Smooth muscle cell of the brain vasculature (primary cell): ENCODE results near the gene PNMA3.
"Not testable (repeated sequence)": the region's sequence is repeated elsewhere in the genome, so short reads cannot be mapped to it uniquely, and the experiment has no call there.

Source experiments
- DNase-seq: peaks from one replicate; pipeline ENCODE4 v3.0.0-alpha.2; 2012; ENCODE audit warnings: low read depth, low spot score

PNMA3 gene, protein sequence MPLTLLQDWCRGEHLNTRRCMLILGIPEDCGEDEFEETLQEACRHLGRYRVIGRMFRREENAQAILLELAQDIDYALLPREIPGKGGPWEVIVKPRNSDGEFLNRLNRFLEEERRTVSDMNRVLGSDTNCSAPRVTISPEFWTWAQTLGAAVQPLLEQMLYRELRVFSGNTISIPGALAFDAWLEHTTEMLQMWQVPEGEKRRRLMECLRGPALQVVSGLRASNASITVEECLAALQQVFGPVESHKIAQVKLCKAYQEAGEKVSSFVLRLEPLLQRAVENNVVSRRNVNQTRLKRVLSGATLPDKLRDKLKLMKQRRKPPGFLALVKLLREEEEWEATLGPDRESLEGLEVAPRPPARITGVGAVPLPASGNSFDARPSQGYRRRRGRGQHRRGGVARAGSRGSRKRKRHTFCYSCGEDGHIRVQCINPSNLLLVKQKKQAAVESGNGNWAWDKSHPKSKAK

DNA sequence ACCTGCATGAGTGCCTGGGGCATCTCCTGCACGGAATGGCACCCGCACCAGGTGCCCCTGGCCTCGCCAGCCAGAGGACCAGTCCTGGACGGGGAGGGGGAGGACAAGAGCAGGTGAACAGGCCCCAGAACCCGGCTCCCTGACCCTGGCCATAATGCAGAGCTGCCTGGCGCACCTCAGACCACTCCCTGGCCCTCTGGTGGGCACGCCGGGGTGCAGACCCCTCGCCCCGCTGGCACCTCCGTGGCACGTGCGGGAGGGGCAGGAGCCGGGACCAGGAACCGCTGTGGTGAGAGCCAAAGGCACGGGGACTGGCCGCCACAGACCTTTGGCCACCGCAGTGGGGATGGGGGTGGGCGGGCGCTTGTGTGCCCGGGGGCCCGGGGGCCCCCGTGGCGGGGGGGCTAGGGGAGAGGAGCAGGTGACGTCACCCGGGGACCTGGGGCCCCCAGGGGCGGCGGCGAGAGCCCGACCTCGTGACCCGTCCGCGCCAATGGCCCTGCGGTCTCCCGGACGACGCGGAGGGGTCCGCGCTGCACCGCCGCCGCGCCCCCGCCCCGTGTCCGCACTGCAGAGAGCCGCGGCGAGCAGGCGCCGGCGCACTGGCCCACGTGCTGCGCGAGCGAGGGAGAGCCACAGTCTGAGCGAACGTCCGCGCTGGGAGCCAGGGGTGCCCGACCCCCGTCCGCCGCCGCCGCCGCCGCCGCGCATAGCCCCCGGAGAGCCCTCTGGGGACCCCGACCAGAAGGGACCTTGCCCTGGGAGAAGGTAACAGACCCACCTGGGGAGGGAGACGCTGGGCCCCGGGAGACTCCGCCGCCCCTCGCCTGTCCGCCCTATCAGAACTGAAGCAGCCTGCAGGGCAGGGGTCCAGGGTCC is at the start of gene PNMA3:
PNMA3 (plus strand) TSS at position 600 of the 879 bp plus-strand sequence. CDS start 586 bp downstream, outside the sequence.
- no peak for DNase-seq

DNA sequence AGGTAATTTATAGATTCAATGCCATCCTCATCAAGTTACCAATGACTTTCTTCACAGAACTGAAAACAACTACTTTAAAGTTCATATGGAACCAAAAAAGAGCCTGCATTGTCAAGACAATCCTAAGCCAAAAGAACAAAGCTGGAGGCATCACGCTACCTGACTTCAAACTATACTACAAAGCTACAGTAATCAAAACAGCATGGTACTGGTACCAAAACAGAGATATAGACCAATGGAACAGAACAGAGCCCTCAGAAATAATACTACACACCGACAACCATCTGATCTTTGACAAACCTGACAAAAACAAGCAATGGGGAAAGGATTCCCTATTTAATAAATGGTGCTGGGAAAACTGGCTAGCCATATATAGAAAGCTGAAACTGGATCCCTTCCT is 39.1 kb upstream of the PNMA3 start:
- DNase-seq = not testable (repeated sequence)

DNA sequence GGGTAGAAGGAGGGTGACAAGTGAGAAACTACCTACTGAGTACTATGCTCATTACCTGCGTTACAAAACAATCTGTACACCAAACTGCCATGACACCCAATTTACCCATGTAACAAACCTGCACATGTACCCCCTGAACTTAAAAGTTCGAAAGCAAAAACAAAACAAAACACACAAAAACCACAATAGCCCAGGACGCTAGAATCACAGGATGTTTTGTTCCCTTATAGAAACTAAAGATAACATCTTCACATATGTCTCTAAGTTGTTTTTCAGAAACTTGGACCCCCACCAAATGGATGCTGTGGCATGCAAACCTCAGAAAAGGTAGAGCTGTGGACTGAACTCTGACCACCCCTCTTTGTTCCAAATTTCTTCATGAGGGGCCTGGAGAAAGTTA is 37.1 kb upstream of the PNMA3 start:
- DNase-seq = no peak

DNA sequence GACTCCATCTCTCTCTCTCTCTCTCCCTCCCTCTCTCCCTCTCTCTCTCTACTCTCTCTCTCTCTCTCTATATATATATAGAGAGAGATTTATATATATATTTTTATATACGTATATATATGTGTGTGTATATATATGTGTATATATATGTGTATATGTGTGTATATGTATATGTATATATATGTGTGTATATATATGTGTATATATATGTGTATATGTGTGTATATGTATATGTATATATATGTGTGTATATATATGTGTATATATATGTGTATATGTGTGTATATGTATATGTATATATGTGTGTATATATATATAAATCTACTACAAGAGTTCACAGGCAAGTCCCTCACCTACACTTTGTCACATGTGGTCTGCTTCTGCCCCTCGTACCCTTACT is 29.8 kb upstream of the PNMA3 start:
- not testable (repeated sequence) for DNase-seq

DNA sequence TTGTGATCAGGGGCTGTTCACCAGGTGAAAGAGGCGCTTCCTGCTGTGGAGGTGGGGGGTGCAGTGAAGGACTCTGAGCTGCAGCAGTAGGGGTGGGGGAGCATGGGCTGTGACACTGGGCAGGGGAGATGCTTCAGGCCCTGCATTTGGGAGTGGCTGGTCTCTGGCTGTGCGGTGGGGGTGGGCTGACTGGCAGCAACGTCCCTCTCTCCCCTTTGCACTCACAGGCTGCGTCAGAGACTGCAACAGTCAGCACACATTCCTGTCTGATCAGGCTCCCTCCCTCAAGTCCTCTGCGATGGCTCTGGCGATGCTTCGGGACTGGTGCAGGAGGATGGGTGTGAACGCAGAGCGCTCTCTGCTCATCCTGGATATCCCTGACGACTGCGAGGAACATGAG is 27.8 kb upstream of the PNMA3 start:
- DNase-seq = not testable (repeated sequence)

DNA sequence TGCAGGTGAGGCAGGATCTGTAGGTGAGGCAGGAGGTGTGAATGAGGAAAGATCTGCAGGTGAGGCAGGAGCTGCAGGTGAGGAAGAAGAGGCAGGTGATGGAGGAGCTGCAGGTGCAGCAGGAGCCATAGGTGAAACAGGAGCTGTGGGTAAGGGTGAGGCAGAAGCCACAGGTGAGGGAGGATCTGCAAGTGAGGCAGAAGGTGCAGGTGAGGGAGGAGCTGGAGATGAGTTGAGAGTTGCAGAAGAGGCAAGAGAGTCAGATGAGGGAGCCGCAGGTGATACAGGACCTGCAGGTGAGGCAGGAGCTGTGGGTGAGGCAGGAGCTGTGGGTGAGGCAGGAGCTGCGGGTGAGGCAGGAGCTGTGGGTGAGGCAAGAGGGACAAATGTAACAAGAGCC is 27.1 kb upstream of the PNMA3 start:
- no peak for DNase-seq

DNA sequence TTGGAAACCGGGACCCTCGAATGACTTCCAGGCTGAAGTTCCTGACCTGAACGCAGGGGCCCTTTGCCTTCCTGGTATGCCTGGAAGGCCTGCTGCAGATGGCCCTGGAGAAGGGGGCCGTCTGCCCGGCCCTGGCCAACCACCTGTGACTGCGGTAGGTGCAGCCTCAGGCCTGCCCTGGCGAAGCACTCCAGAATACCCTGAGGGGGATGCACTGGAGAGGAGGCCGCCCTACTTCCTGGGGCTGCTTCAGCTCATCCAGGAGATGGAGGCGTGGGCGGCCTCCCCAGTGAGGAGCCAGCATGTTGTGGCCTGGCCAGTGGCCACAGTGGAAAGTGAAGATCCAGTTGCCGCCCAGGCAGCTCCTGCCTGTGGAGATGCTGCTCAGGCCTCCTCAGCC is 26.4 kb upstream of the PNMA3 start:
- no peak for DNase-seq

DNA sequence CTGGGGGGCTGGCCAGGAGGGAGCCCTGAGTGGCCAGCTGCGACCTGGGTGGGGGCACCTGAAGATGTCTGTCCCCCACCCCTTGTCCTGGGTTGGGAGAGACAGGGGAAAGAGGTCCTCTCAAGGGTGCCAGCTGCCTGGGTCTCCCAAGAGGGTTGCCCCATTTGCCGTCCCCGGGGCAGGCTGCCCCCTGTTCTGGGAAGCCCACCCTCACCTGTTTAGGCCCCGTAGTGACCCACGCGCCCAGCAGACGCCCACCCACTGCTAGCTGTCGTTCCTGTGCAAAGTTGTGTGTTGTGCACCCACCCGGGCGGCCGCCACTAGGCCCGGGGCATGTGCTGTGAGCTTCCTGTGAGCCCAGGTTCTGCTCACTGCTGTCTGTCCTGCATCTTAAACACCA is 25.5 kb upstream of the PNMA3 start:
- DNase-seq = no peak

DNA sequence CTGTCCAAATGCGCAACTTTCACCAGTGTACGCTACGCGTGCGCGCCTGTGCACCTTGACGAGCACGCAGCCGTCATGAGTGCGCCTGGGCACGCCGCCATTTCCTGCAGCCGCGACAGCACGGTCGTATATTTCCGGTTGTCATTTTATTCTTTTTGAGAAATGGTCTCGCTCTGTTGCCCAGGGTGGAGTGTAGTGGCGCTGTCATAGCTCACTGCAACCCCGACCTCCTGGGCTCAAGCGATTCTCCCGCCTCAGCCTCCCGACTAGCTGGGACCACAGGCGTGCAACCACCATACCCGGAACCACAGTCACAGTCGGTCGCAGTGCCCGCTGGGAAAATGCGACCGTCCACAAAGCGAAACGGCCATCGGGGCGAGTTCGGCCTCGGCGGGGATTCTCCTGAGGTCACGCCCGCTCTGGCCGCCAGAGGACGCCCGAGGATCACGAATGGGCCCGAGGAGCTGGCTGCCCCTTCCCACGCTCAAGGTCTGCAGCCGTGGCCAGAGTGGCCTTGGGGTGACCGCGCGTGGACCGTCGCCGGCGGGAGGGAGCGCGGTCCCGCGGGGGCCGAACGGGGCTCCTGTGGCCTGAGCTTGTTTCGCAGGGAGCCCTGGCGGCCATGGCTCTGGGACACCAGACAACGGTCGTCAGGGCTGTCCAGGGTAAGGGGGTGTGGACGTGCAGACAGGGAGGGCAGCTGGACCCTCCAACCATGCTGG is 23.7 kb upstream of the PNMA3 start:
- no peak for DNase-seq

DNA sequence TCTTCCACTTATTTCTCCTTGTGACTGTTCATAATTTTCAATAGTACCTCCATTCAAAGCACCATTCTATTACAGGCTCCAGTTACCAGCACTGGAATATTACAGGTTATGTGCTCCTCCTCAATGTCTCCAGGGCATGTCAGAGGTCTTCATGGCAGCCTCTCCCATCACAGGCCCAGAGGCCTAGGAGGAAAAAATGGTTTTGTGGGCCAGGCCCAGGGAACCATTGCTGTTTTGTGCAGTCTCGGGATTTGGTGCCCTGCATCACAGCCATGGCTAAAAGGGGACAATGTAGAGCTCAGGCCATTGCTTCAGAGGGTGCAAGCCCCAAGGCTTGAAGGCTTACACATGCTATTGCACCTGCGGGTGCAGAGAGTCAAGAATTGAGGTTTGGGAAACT is 7.2 kb upstream of the PNMA3 start:
- no peak for DNase-seq

DNA sequence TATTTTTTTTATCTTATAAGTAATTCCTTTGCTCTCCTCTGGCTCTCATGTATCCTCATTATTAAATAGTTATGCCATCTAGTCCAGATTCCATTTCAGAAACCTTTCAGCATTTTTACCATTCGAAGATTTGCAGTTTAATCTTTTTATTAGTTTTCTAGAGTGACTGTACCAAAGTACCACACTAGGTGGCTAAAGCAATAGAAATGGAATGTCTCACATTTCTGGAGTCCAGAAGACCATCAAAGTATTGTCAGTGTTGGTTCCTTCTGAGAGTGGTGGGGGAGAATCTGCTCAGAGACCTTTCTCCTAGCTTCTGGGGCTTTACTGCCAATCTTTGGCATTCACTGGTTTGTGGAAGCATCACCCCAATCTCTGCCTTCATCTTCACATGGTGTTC is 3.7 kb upstream of the PNMA3 start:
- DNase-seq = no peak

DNA sequence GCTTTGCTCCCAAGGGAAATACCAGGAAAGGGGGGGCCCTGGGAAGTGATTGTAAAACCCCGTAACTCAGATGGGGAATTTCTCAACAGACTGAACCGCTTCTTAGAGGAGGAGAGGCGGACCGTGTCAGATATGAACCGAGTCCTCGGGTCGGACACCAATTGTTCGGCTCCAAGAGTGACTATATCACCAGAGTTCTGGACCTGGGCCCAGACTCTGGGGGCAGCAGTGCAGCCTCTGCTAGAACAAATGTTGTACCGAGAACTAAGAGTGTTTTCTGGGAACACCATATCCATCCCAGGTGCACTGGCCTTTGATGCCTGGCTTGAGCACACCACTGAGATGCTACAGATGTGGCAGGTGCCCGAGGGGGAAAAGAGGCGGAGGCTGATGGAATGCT is 1.0 kb downstream of the PNMA3 start:
- DNase-seq = no peak

DNA sequence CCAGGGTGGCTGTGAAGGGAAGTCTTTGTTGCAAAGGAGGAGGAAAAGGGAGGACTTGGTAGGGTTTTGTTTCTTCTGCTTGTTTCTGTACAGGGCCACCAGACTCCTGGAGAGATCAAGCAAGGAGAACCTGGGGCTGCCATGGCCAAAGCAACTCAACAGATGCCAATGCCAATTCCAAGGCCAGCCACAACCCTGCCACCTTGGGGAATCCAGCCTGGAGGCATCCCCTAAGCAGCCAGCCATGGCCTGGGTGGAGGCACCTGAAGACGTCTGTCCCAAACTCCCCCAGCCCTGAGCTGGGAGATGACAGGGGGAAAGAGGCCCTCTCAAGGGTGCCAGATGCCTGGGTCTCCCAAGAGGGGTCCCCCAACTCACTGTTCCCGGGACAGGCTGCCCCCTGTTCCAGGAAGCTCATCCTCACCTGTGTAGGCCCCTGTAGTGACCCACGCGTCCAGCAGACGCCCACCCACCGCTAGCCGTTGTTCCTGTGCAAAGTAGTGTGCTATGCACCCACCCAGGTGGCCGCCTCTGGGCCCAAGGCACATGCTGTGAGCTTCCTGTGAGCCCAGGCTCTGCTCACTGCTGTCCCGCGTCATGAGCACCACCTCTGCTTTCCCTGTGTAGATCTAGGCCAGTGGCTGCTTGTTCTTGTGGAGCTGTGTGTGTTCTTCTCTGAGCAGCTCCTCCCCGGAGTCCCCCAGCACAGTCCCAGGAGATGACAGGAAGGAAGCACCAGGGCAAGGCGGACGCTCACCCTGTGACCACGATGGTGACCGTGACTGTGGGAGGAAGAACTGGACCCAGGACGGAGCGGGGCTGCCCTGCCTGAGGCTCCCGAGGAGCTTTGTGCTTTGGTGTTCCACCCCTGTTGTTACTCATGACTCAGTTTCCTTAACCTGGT is 3.2 kb downstream of the PNMA3 start:
- no peak for DNase-seq

DNA sequence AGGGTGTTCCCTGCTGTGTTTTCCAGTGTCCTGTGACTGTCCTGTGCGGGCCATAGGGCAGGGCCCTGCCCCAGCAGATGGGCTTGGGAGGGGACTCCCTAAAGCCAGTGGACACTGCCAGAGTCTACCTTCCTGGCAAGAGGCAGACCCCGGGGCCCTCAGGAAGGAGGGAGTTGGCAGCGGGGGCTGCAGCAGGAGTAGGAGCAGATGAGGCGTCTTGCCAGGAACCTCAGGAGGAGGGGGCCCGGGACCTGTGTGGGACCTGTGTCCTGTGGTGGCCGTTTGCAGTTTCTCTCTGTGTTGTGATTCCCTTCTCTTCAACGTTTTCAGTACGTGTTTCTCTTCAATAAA is 3.8 kb downstream of the PNMA3 start:
- DNase-seq = no peak

DNA sequence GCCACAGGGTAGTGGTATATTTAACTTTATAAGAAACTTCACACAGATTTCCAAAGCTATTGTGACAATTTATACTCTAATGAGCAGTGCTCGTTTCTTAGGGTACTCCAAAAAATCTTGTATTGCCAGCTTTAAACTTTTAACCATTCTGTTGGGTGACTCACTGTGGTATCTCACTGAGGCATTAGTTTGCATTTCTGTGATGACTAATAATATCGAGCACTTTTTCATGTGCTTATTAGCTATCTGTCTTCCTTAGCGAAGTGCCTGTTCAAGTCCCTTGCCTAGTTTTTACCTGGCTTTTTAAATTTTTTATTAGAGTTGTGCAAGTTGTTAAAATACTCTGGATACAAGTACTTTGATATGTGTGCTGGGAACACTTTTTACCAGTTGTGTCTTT is 5.5 kb downstream of the PNMA3 start:
- no peak for DNase-seq

DNA sequence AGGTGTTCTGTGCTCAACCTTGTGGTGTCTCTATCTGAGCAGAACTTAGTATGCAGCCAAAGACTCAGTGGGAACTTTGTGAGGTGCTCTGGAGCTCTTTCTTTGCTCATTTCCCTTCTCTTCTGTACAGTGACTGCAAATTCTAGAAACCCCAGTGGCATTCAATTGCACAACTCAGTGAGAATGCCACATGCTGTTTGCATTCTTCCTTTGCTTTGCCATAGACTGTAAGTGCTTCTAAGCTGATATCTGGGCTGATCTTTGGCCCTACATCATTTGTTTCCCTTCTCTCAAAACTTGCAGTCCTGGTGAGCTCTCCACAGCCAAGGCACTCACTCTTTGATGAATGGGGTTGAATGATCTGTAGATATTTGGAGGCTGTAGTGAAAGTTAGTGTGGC is 7.0 kb downstream of the PNMA3 start:
- DNase-seq = no peak

DNA sequence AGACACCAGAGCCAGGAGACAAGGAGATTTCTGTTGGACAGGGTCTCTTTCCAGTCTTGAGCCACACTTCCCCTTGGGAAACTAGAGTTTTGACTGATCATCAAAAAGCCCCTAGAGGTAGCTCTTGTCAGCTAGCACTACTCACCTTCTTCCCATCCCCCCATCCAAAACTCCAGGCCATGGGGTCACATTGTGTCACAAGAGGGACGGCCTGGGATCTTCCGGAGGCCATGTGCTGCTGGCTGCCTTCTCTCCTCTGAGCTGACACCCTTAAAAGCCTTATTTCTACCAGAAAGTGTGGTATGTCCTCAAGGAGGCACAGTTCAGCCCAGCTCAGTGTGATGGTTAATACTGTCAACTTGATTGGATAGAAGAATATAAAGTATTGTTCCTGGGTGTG is 7.8 kb downstream of the PNMA3 start:
- DNase-seq = no peak

DNA sequence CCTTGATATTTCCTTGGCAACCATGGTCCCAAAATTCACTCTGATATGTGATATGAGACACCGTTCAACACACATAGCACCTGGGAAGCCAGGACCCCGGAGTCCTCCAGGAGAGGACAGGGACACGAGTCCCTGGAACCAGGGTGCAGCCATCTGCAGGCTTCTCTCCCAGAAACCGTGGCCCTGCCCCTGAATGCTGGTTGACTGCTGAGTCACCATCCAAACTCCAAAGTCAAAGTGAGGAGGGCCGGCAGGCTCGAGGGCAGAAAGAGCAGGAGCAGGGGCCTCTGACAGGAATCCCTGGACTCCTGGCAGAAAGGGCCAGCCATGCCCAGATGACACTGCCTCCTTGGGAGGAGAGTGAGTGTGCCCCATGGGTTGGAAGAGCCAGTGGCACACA is 9.1 kb downstream of the PNMA3 start:
- DNase-seq = no peak

DNA sequence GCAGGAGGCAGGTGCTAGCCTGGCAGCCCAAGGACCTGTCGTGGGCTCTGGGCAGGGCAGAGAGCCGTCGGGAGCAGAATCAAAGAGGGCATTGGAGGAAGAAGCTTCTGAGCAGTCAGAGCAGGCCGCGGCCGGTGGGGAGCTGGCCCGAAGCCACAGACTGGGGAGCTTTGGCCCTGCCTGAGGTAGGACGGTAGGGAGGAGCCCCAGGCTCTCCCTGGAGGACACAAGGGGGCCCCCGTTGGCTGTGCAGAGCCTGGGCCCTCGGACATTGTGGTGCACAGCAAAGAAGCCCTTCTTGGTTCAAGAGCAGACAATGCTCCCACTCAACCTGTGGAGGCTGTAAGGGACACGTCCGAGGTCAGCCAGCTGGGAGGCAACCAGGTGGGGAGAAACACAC is 10.1 kb downstream of the PNMA3 start:
- not testable (repeated sequence) for DNase-seq

DNA sequence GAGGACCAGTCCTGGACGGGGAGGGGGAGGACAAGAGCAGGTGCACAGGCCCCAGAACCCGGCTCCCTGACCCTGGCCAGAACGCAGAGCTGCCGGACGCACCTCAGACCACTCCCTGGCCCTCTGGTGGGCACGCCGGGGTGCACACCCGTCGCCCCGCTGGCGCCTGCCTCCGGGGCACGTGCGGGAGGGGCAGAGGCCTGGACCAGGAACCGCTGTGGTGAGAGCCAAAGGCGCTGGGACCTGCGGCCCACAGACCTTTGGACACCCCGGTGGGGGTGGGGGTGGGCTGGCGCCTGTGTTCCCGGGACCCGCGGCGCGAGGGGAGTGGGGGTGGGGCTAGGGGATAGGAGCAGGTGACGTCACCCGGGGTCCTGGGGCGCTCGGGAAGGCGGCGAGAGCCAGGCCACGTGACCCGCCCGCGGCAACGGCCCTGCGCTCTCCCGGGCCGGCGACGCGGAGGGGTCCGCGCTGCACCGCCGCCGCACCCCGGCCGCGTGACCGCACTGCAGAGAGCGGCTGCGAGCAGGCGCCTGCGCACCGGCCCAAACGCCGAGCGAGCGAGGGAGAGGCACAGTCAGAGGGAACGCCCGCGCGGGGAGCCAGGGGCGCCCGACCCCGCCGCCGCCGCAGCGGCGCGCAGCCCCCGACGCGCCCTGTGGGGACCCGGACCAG is 15.8 kb downstream of the PNMA3 start, which contains the start of gene PNMA6A:
PNMA6A (plus strand) TSS at position 546 of the 675 bp plus-strand sequence. CDS start 609 bp downstream, outside the sequence.
- not testable (repeated sequence) for DNase-seq
